DMS114 treated with DMSO at 0.1 percent for 48 hours (cell line): ENCODE measurements around the gene THSD4.

ENCODE experiments used
- DNase-seq: peaks from one replicate; lab custom pipeline; 2025; ENCODE audit not compliant: unreplicated experiment; lab: John Stamatoyannopoulos, UW

Gene THSD4

GRCh38 chr15:71114887-71115566 is at the start of gene THSD4:
TSS of gene THSD4 (plus strand) at chr15:71115471.
- peak; percentile 41 for DNase-seq

DNA sequence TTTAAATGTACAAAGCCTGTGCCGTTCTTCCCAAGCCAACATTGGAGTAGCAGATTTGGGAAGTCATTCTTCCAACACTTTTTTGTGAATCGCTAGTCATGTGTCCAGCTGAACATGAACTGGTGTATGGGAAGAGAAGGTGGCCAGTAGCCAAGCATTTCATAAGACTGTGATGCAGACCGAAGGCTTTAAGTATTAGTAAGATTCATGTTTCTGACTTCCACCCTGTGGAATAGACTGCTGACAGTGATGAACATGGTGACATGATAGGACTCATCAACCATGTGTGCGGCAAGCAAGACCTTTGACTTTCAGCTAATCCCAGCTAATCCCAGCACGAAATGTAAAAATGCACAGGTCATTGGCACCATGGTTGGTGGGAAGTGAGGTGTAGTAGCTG is 48.3 kb upstream of the THSD4 start:
- no peak for DNase-seq

- DNase-seq, result no peak
These were observed 45.6 kb upstream of the THSD4 start for GRCh38 chr15:71069693-71070092.

DNA sequence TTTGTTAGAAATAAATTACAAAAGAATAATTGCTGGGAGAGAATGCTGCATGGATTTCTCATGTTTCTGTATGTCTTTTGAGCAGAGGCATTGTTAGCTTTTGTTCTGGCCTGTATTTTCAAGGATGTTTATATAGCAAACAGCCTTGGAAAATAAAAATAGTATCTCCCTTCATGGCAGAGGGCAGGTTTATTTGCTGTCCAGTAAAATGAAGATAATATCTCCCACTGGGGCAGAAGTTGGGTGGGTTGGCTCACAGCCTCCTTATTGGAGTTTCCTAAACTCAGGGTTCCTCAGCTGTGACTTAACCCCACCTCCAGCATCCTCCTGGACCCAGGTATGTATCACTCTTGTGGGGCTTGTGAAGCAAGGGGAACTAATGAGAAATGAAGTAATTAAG is 43.7 kb upstream of the THSD4 start:
- DNase-seq, result no peak

- DNase-seq, result no peak
These were observed 42.8 kb upstream of the THSD4 start for GRCh38 chr15:71072423-71072822.

- no peak for DNase-seq
These were observed 36.6 kb upstream of the THSD4 start for GRCh38 chr15:71078506-71079207.

GRCh38 chr15:71079208-71080044 is 35.8 kb upstream of the THSD4 start:
- DNase-seq, result no peak

DNA sequence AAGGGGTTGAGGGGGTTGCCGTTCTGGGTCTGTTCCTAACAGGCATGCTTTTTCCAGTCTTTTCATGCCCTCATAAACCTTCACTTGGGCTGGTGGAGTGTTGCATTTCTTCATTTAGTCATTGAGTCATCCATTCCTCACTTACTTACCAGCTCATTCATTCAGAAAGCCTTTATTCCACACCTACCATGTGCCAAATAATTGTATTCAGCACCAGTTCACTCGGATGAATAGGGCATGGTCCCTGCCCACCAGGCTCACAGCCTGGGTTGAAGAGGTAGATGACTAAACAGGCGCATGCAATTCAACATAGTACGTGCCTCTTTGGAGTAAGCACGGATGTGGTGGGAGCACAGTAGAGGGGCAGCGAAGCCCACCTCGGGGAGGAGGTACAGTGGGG is 35.1 kb upstream of the THSD4 start:
- no peak for DNase-seq

GRCh38 chr15:71080705-71081104 is 34.6 kb upstream of the THSD4 start:
- no peak for DNase-seq

DNA sequence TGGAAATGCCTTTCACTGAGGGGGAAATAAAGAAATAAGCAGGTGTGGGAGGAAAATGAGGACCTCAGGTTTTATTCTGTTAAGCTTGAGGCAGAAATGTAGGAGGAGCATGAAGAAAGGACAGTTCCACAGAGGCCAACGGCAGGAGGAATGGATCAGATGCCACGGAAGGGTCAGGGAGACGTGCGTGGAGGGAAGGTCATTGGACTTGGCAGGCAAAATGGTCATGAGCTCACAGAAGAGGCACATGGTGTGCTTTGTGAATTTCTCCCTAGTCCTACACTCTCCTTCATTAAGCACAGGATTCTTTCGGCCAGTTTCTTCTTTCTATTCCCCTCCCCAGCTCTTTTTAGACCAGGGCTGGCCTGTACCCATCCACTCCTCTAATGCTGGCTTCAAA is 32.5 kb upstream of the THSD4 start:
- DNase-seq, result no peak

DNA sequence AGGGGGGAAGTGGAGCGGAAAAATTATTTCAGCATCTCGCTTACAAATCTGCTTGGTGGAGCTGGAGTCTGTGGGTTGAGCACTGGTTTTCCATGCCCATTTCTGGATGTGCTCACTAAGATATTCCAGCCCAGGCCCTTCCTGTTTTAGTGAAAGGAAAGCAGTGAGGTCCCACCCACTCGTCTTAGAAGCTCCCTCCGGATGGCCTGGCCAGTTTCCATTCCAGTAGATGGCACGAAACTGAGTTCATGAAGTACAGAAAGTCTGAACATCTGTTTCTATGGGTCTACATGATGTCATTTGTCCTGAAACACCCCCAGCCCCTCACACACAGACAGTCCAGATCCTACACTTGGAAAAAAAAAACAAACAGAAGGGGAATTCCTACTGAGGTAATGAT is 31.9 kb upstream of the THSD4 start:
- no peak for DNase-seq

- DNase-seq, result no peak
These were observed 31.0 kb upstream of the THSD4 start for GRCh38 chr15:71084264-71084663.

GRCh38 chr15:71085809-71086208 is 29.5 kb upstream of the THSD4 start:
- no peak for DNase-seq

GRCh38 chr15:71088155-71088554 is 27.1 kb upstream of the THSD4 start:
- no peak for DNase-seq

- no peak for DNase-seq
These were observed 26.6 kb upstream of the THSD4 start for GRCh38 chr15:71088683-71089082.

- no peak for DNase-seq
These were observed 25.5 kb upstream of the THSD4 start for GRCh38 chr15:71089801-71090200.

DNA sequence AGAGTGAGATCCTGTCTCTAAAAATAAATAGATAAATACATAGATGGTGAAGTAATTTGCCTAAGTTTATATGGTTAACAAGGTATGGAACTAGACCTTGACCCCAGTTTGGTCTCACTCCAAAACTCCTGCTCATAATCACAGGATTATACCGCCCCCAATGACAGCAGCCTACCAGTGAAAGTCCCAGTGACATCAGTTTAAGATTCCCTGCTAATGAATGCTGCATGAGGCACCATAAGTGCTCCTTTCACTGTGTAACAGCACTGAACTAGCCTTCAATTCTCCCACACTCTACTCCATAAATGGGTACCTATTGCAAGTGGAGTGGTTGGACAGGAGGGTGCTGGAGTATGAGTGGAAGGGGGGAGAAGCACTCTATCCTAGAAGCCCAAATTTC is 23.7 kb upstream of the THSD4 start:
- no peak for DNase-seq

GRCh38 chr15:71092056-71092600 is 23.1 kb upstream of the THSD4 start:
- no peak for DNase-seq

GRCh38 chr15:71093054-71094024 is 21.9 kb upstream of the THSD4 start:
- no peak for DNase-seq

- DNase-seq, result no peak
These were observed 21.1 kb upstream of the THSD4 start for GRCh38 chr15:71094137-71094536.
